Ovary (tissue), 9 donors: ENCODE data around the gene MYBPC3. TPM values are rescaled to one million over a fixed set of nuclear protein-coding genes. Genes with fewer than 3 reads are reported as not detected.

Experiments used
- DNase-seq, 5 donors: peaks; one replicate each; pipeline ENCODE4 v3.0.0-alpha.2; 2019 to 2020
- H3K27ac ChIP-seq, 2 donors: fragments of 200-600 bp; one replicate each; pipeline versions ENCODE4 v1.5.1 to v1.8.0; 2019 to 2022
- H3K27me3 ChIP-seq: fragments of 200-600 bp; one replicate; pipeline ENCODE4 v1.8.0; 2022
- H3K36me3 ChIP-seq: fragments of 200-600 bp; sonication (generic); one replicate; pipeline ENCODE4 v1.5.1; 2019
- H3K4me1 ChIP-seq: one replicate; pipeline ENCODE4 v1.8.1; 2013; ENCODE audit warnings: mild to moderate bottlenecking, moderate library complexity; ENCODE audit not compliant: insufficient read depth
- H3K4me3 ChIP-seq: fragments of 200-600 bp; sonication (generic); one replicate; pipeline ENCODE4 v1.5.1; 2017
- H3K9me3 ChIP-seq, 2 donors: fragments of 200-600 bp in 1 of 2; sonication (generic) in 1 of 2; one replicate each; pipeline versions ENCODE4 v1.5.1 to v1.8.1; 2013 to 2019; ENCODE audit warnings: mild to moderate bottlenecking in 1 of 2, moderate library complexity in 1 of 2
- CTCF ChIP-seq, 3 donors: fragments of 450-650 bp in 2 of 3; fragments of 200-600 bp in 1 of 3; IDR thresholded peaks; one replicate each; pipeline versions ENCODE4 v1.5.1 to v1.8.0; 2016 to 2022; ENCODE audit warnings: antibody characterized with exemption in 3 of 3, mild to moderate bottlenecking in 1 of 3
- EP300 ChIP-seq: sonication (generic); formaldehyde crosslinking; IDR thresholded peaks from one replicate; pipeline ENCODE4 v1.6.1; 2017; ENCODE audit warnings: antibody characterized with exemption
- POLR2A ChIP-seq: fragments of 450-650 bp; IDR thresholded peaks from one replicate; pipeline ENCODE4 v1.6.1; 2017; ENCODE audit warnings: antibody characterized with exemption, mild to moderate bottlenecking, moderate library complexity
- WGBS, 3 donors: extraction: QIAGEN DNeasy Blood & Tissue Kit in 1 of 3; methylation state at CpG; one replicate each; pipeline versions ENCODE4 v1.1.5 to v1.1.7; 2013 to 2017; 5-methylcytosine and 5-hydroxymethylcytosine counted together
- intact Hi-C, 4 donors: fragments of 100-400 bp; cut with DNase I; formaldehyde crosslinking; loops; one replicate each; pipeline versions ENCODE4 v1.11.0 to v1.15.1; 2022 to 2023
- polyA plus RNA-seq, 2 donors: library from polyadenylated mRNA; stranded (reverse); fragments of 200-250 nt in 1 of 2; fragments of 350-450 nt in 1 of 2; fragmentation: Illumina TruSeq in 1 of 2; extraction: RNeasy Lipid Tissue Mini Kit (QIAGEN cat#74804) in 1 of 2; gene quantifications; one replicate each; pipeline ENCODE4 v1.2.3, GENCODE V29; 2013 to 2014
- total RNA-seq, 7 donors: library from RNA; depleted of rRNA in 2 of 7; stranded (reverse); fragments of >200 nt in 2 of 7; fragmentation: NEBNext Ultra II Directional in 3 of 7; extraction: Animal tissue kit (Norgen Biotek cat#: 25700) in 3 of 7; gene quantifications; one replicate each; pipeline versions ENCODE4 v1.1.0 to v1.2.4, GENCODE V29; 2016 to 2023
- donor health status: DM: no; HTN: no; CAD: no; lungs with moderate emphysema.
- donor health status: DM: no; HTN: no; CAD: no.
- donor health status: Bipolar disorder and iron deficiency.
- donor health status: DM: yes; HTN: yes; CAD: no.
- donor health status: DM: no; HTN: no; CAD: no.
- donor health status: DM: yes; HTN: yes; CAD: no.

The MYBPC3 gene
- total and polyA plus RNA-seq, 9 donors = 0.05 to 0.40 (median 0.22) TPM; not detected in 4

- no peaks in the 10 kb centered on the region for H3K27me3 ChIP-seq
- no peaks in the 10 kb centered on the region for H3K4me1 ChIP-seq
- WGBS, 3 donors = 74 to 80% (median 79%) methylated on average over 14 of the region's 14 CpGs
- TF ChIP-seq EP300 (no peak), CTCF (IDR thresholded peaks at IDR 0.05) (no peak), POLR2A (no peak)
- DNase-seq = peak in 1 of 5 donors; percentile 30
- H3K27ac ChIP-seq = no peak overlapping the region
- no peaks in the 10 kb centered on the region for H3K9me3 ChIP-seq
- intact Hi-C loops = loop anchor here in 3 of 4 donors (5.0 to 10.0 kb wide), 7 partner anchors 94 to 474 kb away; partner anchors contain the start of genes ARFGAP2 (in 2 of the 3) and NR1H3 (in 1 of the 3)
- H3K4me3 ChIP-seq = no peak overlapping the region
- H3K36me3 ChIP-seq = no peaks in the 10 kb centered on the region
Observed at GRCh38 chr11:47358731-47359051, 6.2 kb upstream of the MYBPC3 start.

- TF ChIP-seq POLR2A (no peak), CTCF (IDR thresholded peaks at IDR 0.05) (no peak), EP300 (no peak)
- intact Hi-C loops = loop anchor here in 3 of 4 donors (5.0 to 10.0 kb wide), 7 partner anchors 93 to 473 kb away; partner anchors contain the start of genes ARFGAP2 (in 2 of the 3) and NR1H3 (in 1 of the 3)
- no peak overlapping the region for H3K4me3 ChIP-seq
- no peak overlapping the region for H3K27ac ChIP-seq
- 90 to 92% (median 91%) methylated on average over 6 of the region's 6 CpGs for WGBS, 3 donors
- H3K9me3 ChIP-seq = no peaks in the 10 kb centered on the region
- no peaks in the 10 kb centered on the region for H3K36me3 ChIP-seq
- H3K27me3 ChIP-seq = no peaks in the 10 kb centered on the region
- peak in 1 of 5 donors; percentile 20 for DNase-seq
- no peaks in the 10 kb centered on the region for H3K4me1 ChIP-seq
Observed at GRCh38 chr11:47357985-47358730, 5.7 kb upstream of the MYBPC3 start.

- no peak for TF ChIP-seq EP300
- TF ChIP-seq CTCF (IDR thresholded peaks at IDR 0.05) = no peak
- no peak for TF ChIP-seq POLR2A
- WGBS, 3 donors = 95 to 100% (median 98%) methylated on average over 1 of the region's 1 CpG
- Histone ChIP-seq H3K4me1 (no peaks in the 10 kb centered on the region), H3K4me3 (no peak overlapping the region), H3K36me3 (no peaks in the 10 kb centered on the region), H3K27ac (no peak overlapping the region), H3K27me3 (no peaks in the 10 kb centered on the region), H3K9me3 (no peaks in the 10 kb centered on the region)
- DNase-seq = peak in 1 of 5 donors; percentile 4
- intact Hi-C loops = loop anchor here in 3 of 4 donors (5.0 to 10.0 kb wide), 7 partner anchors 92 to 472 kb away; partner anchors contain the start of genes ARFGAP2 (in 2 of the 3) and NR1H3 (in 1 of the 3)
Observed at GRCh38 chr11:47356998-47357329, 4.5 kb upstream of the MYBPC3 start.

- no peak overlapping the region for H3K27ac ChIP-seq
- no peaks in the 10 kb centered on the region for H3K27me3 ChIP-seq
- H3K36me3 ChIP-seq = no peaks in the 10 kb centered on the region
- WGBS, 3 donors = 81 to 92% (median 83%) methylated on average over 9 of the region's 9 CpGs
- H3K4me1 ChIP-seq = peaks cover 2% of the 10 kb centered on the region
- intact Hi-C loops = loop anchor here in 3 of 4 donors (5.0 to 10.0 kb wide), 7 partner anchors 92 to 472 kb away; partner anchors contain the start of genes ARFGAP2 (in 2 of the 3) and NR1H3 (in 1 of the 3)
- H3K9me3 ChIP-seq = no peaks in the 10 kb centered on the region
- TF ChIP-seq POLR2A (no peak), CTCF (IDR thresholded peaks at IDR 0.05) (no peak), EP300 (no peak)
- no peak overlapping the region for H3K4me3 ChIP-seq
- DNase-seq = peak in 1 of 5 donors; percentile 22
Observed at GRCh38 chr11:47356129-47356997, 3.9 kb upstream of the MYBPC3 start.
